HG03342 (cell line): ENCODE results near the gene DVL1.

Experiments used
- ATAC-seq: cut with Tn5 transposase; IDR thresholded peaks from one replicate; pipeline ENCODE4 v1.9.1; 2021; ENCODE audit warnings: mild to moderate bottlenecking, moderate library complexity; ENCODE audit not compliant: unreplicated experiment

Gene DVL1

GRCh38 chr1:1342061-1342562 is 7.1 kb downstream of the DVL1 start:
- no peak for ATAC-seq

- ATAC-seq: no peak
Measured at GRCh38 chr1:1341549-1342021, 7.6 kb downstream of the DVL1 start.

GRCh38 chr1:1340791-1341548 is 8.2 kb downstream of the DVL1 start:
- no peak for ATAC-seq

- ATAC-seq: no peak
Measured at GRCh38 chr1:1340185-1340584, 9.0 kb downstream of the DVL1 start.

GRCh38 chr1:1338278-1338677 is 10.9 kb downstream of the DVL1 start:
- no peak for ATAC-seq

- no peak for ATAC-seq
Measured at GRCh38 chr1:1337793-1338147, 11.4 kb downstream of the DVL1 start.

GRCh38 chr1:1336931-1337792 is 12.1 kb downstream of the DVL1 start:
- ATAC-seq: no peak

- no peak for ATAC-seq
Measured at GRCh38 chr1:1336446-1336845, 12.8 kb downstream of the DVL1 start.

GRCh38 chr1:1335792-1336248 is 13.4 kb downstream of the DVL1 start:
- no peak for ATAC-seq

GRCh38 chr1:1335283-1335682 is 13.9 kb downstream of the DVL1 start:
- no peak for ATAC-seq

GRCh38 chr1:1334835-1335234 is 14.4 kb downstream of the DVL1 start:
- ATAC-seq: no peak

GRCh38 chr1:1333551-1334241 is 15.5 kb downstream of the DVL1 start:
- ATAC-seq: no peak

- no peak for ATAC-seq
Measured at GRCh38 chr1:1332774-1333480, 16.3 kb downstream of the DVL1 start.

GRCh38 chr1:1332031-1332755 is 17.0 kb downstream of the DVL1 start:
- ATAC-seq: no peak

GRCh38 chr1:1331068-1331965 is 17.9 kb downstream of the DVL1 start, which contains the start of gene TAS1R3:
Gene TAS1R3 (plus strand): TSS chr1:1331280. CDS start chr1:1331346, 66 bp downstream.
- ATAC-seq: no peak

- ATAC-seq: no peak
Measured at GRCh38 chr1:1330366-1331067, 18.7 kb downstream of the DVL1 start.

GRCh38 chr1:1329304-1330210 is 19.7 kb downstream of the DVL1 start:
- no peak for ATAC-seq
